ENCODE data around the gene PPP2R1B.
"Not testable (repeated sequence)": the region's sequence is repeated elsewhere in the genome, so short reads cannot be mapped to it uniquely, and the experiment has no call there.

Gene PPP2R1B

DNA sequence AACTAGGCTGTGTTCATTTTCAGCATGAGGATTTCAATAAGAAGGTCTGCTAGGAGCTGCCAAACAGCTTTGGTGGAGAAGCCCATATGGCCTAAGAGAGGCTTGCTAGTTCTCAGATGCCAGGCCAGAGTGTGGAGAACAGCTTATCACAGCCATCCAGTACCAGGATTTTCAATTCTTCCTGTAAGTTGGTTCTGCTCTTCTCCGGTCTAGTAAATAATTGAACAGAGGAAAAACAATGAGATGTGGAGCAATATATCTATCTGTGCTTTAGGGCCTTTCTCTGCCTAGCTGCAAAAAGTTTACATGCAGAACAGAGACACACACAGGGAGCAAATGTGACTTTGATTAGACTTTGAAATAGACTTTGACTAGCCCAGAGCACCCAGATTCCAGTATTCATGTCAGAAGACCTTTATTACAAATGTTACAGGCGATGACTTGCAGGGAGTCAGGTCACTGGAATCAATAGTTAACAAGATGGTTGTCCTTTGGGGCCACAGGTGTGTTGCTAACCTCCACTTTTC, 19.8 kb upstream of the PPP2R1B start:
- H3K27ac ChIP-seq (ENCODE audit: poor library complexity, severe bottlenecking) = no peak overlapping the region
- H3K4me3 ChIP-seq (ENCODE audit: severe bottlenecking) = no peak overlapping the region
- H3K27me3 ChIP-seq (ENCODE audit: insufficient read depth, poor library complexity, severe bottlenecking) = no peaks in the 10 kb centered on the region
- DNase-seq (ENCODE audit: low spot score) = no peak
- ATAC-seq (ENCODE audit: low read depth) = no peak
- no peaks in the 10 kb centered on the region for H3K4me1 ChIP-seq (ENCODE audit: insufficient read depth, poor library complexity, severe bottlenecking)
- peaks cover 10% of the 10 kb centered on the region; the same call in 1 of the 2 replicates for H3K36me3 ChIP-seq (ENCODE audit: low read depth)
- TF ChIP-seq, protein P1, sequence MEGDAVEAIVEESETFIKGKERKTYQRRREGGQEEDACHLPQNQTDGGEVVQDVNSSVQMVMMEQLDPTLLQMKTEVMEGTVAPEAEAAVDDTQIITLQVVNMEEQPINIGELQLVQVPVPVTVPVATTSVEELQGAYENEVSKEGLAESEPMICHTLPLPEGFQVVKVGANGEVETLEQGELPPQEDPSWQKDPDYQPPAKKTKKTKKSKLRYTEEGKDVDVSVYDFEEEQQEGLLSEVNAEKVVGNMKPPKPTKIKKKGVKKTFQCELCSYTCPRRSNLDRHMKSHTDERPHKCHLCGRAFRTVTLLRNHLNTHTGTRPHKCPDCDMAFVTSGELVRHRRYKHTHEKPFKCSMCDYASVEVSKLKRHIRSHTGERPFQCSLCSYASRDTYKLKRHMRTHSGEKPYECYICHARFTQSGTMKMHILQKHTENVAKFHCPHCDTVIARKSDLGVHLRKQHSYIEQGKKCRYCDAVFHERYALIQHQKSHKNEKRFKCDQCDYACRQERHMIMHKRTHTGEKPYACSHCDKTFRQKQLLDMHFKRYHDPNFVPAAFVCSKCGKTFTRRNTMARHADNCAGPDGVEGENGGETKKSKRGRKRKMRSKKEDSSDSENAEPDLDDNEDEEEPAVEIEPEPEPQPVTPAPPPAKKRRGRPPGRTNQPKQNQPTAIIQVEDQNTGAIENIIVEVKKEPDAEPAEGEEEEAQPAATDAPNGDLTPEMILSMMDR (IDR thresholded peaks at IDR 0.05; ENCODE audit: poor library complexity, severe bottlenecking) = no peak
- no peaks in the 10 kb centered on the region for H3K9me3 ChIP-seq (ENCODE audit: severe bottlenecking)

DNA sequence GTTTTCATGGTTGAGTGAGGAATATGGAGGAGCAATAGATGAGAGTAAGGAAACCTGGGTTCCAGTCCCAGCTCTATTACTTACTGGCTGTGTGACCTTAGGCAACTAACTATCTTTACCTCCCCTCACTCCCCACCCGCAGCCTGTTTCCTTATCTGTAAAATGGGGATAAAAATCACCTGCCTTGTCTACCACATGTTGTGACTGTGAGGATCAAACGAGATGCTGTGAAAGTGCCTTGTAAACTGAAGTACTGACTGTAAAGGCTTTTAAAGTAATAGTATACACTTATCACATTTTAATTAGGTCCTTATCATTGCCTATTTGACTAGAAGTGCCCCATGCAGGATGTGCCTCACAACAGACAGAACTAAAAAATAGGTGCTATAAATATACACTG, 18.9 kb upstream of the PPP2R1B start:
- H3K27me3 ChIP-seq (ENCODE audit: insufficient read depth, poor library complexity, severe bottlenecking) = no peaks in the 10 kb centered on the region
- H3K9me3 ChIP-seq (ENCODE audit: severe bottlenecking) = no peaks in the 10 kb centered on the region
- H3K36me3 ChIP-seq (ENCODE audit: low read depth) = peaks cover 10% of the 10 kb centered on the region; the same call in 1 of the 2 replicates
- H3K4me1 ChIP-seq (ENCODE audit: insufficient read depth, poor library complexity, severe bottlenecking) = no peaks in the 10 kb centered on the region
- H3K4me3 ChIP-seq (ENCODE audit: severe bottlenecking) = no peak overlapping the region
- TF ChIP-seq, protein P1 (IDR thresholded peaks at IDR 0.05; ENCODE audit: poor library complexity, severe bottlenecking) = no peak
- no peak overlapping the region for H3K27ac ChIP-seq (ENCODE audit: poor library complexity, severe bottlenecking)
- ATAC-seq (ENCODE audit: low read depth) (no peak), DNase-seq (ENCODE audit: low spot score) (no peak)

DNA sequence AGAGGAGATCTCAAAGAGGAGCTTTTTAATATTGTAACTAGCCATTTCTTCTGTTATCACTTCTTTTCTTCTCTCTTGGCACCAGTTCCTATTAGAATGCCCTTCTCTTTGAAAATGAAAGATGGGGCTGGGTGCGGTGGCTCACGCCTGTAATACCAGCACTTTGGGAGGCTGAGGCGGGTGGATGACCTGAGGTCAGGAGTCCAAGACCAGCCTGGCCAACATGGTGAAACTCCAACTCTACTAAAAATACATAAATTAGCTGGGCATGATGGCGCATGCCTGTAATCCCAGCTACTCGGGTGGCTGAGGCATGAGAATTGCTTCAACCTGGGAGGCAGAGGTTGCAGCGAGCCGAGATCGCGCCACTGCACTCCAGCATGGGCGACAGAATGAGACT, 18.1 kb upstream of the PPP2R1B start:
- not testable (repeated sequence) for H3K4me3 ChIP-seq (ENCODE audit: severe bottlenecking); DNase-seq (ENCODE audit: low spot score); H3K4me1 ChIP-seq (ENCODE audit: insufficient read depth, poor library complexity, severe bottlenecking); H3K27ac ChIP-seq (ENCODE audit: poor library complexity, severe bottlenecking); H3K27me3 ChIP-seq (ENCODE audit: insufficient read depth, poor library complexity, severe bottlenecking); H3K36me3 ChIP-seq (ENCODE audit: low read depth); ATAC-seq (ENCODE audit: low read depth); H3K9me3 ChIP-seq (ENCODE audit: severe bottlenecking)

DNA sequence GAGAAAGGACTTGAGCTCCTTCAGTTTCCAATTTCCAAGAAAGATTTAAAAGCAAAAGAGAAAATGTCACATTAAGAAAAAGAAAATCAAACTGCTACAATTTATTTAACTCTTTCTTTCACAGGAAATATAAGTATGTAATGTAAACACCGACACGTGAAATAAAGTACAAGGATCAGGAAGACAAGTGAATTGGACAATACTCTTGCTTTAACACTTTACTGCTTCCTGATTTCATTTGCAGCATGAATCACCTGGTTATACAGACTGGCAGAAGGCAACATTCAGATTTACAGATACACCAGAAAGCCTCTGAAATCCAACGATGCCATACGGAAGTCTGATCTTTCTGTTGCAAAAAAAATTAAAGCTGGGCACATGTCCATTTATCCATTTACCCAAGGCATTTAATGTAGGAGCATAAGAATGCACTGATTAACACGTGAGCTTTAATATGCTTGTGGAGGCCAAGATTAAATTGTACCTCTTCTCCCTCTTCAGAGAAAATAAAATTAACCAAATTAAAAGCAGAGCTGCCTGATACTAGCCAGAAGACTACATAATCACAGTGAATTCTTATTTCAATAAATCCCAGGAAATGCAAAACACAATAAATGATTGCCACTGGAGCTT, 16.0 kb upstream of the PPP2R1B start:
- Histone ChIP-seq H3K27me3 (ENCODE audit: insufficient read depth, poor library complexity, severe bottlenecking) (no peaks in the 10 kb centered on the region), H3K27ac (ENCODE audit: poor library complexity, severe bottlenecking) (no peak overlapping the region), H3K4me1 (ENCODE audit: insufficient read depth, poor library complexity, severe bottlenecking) (no peaks in the 10 kb centered on the region), H3K36me3 (ENCODE audit: low read depth) (peaks cover 10% of the 10 kb centered on the region; the same call in 1 of the 2 replicates), H3K9me3 (ENCODE audit: severe bottlenecking) (no peaks in the 10 kb centered on the region), H3K4me3 (ENCODE audit: severe bottlenecking) (no peak overlapping the region)
- ATAC-seq (ENCODE audit: low read depth) (no peak), DNase-seq (ENCODE audit: low spot score) (no peak)
- TF ChIP-seq, protein P1 (IDR thresholded peaks at IDR 0.05; ENCODE audit: poor library complexity, severe bottlenecking) = no peak

DNA sequence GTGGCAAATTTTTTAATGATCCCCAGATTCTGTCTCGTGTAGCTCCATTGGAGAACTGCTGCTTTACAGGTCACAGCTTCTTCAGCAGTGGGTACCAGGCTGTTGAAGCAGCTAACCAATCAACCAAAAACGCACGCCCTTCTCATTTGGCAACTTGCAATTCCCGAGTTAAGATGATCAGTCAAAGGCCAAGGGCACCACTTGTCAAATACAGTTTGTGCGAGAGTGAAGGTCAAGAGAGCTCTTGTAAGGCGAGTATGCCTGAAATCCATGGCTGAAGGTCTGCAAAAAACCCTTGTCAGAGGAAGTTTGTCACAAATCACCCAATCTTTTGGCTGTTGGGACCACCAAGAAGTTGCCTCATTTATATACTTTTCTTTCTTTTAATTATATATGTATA, 12.9 kb upstream of the PPP2R1B start:
- Histone ChIP-seq H3K4me1 (ENCODE audit: insufficient read depth, poor library complexity, severe bottlenecking) (no peaks in the 10 kb centered on the region), H3K27me3 (ENCODE audit: insufficient read depth, poor library complexity, severe bottlenecking) (no peaks in the 10 kb centered on the region), H3K27ac (ENCODE audit: poor library complexity, severe bottlenecking) (no peak overlapping the region), H3K9me3 (ENCODE audit: severe bottlenecking) (no peaks in the 10 kb centered on the region), H3K4me3 (ENCODE audit: severe bottlenecking) (no peak overlapping the region), H3K36me3 (ENCODE audit: low read depth) (no peaks in the 10 kb centered on the region; the same call in 1 of the 2 replicates)
- ATAC-seq (ENCODE audit: low read depth) = no peak
- TF ChIP-seq, protein P1 (IDR thresholded peaks at IDR 0.05; ENCODE audit: poor library complexity, severe bottlenecking) = no peak
- no peak for DNase-seq (ENCODE audit: low spot score)
